HEK293 (cell line): ENCODE measurements around the gene ENPEP.
A peak's percentile ranks its signal among the peaks of the same experiment; 100 is the strongest.

ENCODE experiments used
- CTCF ChIA-PET: fragments of 350-600 bp; formaldehyde crosslinking; extraction: SDS; loops from one replicate; lab custom pipeline; 2021; ENCODE audit warnings: antibody characterized with exemption; lab: Yijun Ruan, JAX
- POLR2A ChIA-PET: fragments of 300-600 bp; formaldehyde crosslinking; extraction: SDS; loops from one replicate; lab custom pipeline; 2020; ENCODE audit warnings: antibody characterized with exemption, inconsistent platforms; lab: Yijun Ruan, JAX
- H3K27ac ChIP-seq: fragments of 200-500 bp; sonication (Bioruptor generic); 2 replicates; pipeline ENCODE4 v1.5.1; 2014; ENCODE audit warnings: low read depth, low read length, control low read depth, inconsistent platforms; ENCODE audit errors: extremely low read depth
- H3K36me3 ChIP-seq, 2 experiments: fragments of 200-500 bp in 1 of 2; sonication (Bioruptor generic) in 1 of 2; 1 replicate in 1 of 2; 2 replicates in 1 of 2; pipeline ENCODE4 v1.5.1; 2014 to 2017; ENCODE audit warnings: inconsistent platforms in 2 of 2, low read length in 2 of 2; ENCODE audit not compliant: control insufficient read depth in 2 of 2, insufficient read depth in 1 of 2
- H3K4me1 ChIP-seq: fragments of 200-500 bp; sonication (Bioruptor generic); 2 replicates; pipeline ENCODE4 v1.5.1; 2014; ENCODE audit warnings: mild to moderate bottlenecking, low read length, inconsistent platforms; ENCODE audit not compliant: control insufficient read depth, insufficient read depth
- H3K4me3 ChIP-seq: 2 replicates; pipeline ENCODE4 v1.5.1; 2011; ENCODE audit warnings: low read depth, mild to moderate bottlenecking, control low read depth, low read length, moderate library complexity
- H3K9me3 ChIP-seq: fragments of 200-500 bp; sonication (Bioruptor generic); 2 replicates; pipeline ENCODE4 v1.5.1; 2014; ENCODE audit warnings: low read depth, low read length, inconsistent platforms; ENCODE audit not compliant: control insufficient read depth, insufficient read depth
- BCL11A ChIP-seq: fragments of 450-650 bp; formaldehyde crosslinking; IDR thresholded peaks from 2 replicates; pipeline ENCODE4 v1.5.1; 2016; ENCODE audit warnings: low read depth, missing biosample characterization, missing genetic modification characterization
- HIC1 ChIP-seq: fragments of 450-650 bp; formaldehyde crosslinking; IDR thresholded peaks from 2 replicates; pipeline ENCODE4 v1.5.1; 2016; ENCODE audit warnings: missing biosample characterization, missing genetic modification characterization
- KLF9 ChIP-seq: fragments of 450-650 bp; formaldehyde crosslinking; IDR thresholded peaks from 2 replicates; pipeline ENCODE4 v1.5.1; 2016; ENCODE audit warnings: missing biosample characterization, missing genetic modification characterization, low read depth
- SETDB1 ChIP-seq: IDR thresholded peaks from one replicate; pipeline ENCODE4 v1.6.1; 2017; ENCODE audit warnings: mild to moderate bottlenecking, low read length, moderate library complexity, mixed read lengths; ENCODE audit not compliant: insufficient read length
- SP3 ChIP-seq: fragments of 450-650 bp; formaldehyde crosslinking; IDR thresholded peaks from 2 replicates; pipeline ENCODE4 v1.5.1; 2016; ENCODE audit warnings: missing biosample characterization, missing genetic modification characterization
- YY2 ChIP-seq: fragments of 450-650 bp; formaldehyde crosslinking; IDR thresholded peaks from 2 replicates; pipeline ENCODE4 v1.5.1; 2016; ENCODE audit warnings: missing biosample characterization, missing genetic modification characterization
- ZFP41 ChIP-seq: fragments of 450-650 bp; formaldehyde crosslinking; IDR thresholded peaks from 2 replicates; pipeline ENCODE4 v1.5.1; 2016; ENCODE audit warnings: missing biosample characterization, missing genetic modification characterization, borderline replicate concordance
- ZNF138 ChIP-seq: fragments of 450-650 bp; formaldehyde crosslinking; IDR thresholded peaks from 2 replicates; pipeline ENCODE4 v1.5.1; 2016; ENCODE audit warnings: missing biosample characterization, missing genetic modification characterization, borderline replicate concordance
- ZNF140 ChIP-seq: fragments of 450-650 bp; formaldehyde crosslinking; IDR thresholded peaks from 2 replicates; pipeline ENCODE4 v1.5.1; 2016; ENCODE audit warnings: missing biosample characterization, missing genetic modification characterization
- ZNF16 ChIP-seq: fragments of 450-650 bp; formaldehyde crosslinking; IDR thresholded peaks from 2 replicates; pipeline ENCODE4 v1.5.1; 2016; ENCODE audit warnings: low read depth, missing biosample characterization, missing genetic modification characterization
- ZNF169 ChIP-seq: fragments of 450-650 bp; formaldehyde crosslinking; IDR thresholded peaks from 2 replicates; pipeline ENCODE4 v1.5.1; 2016; ENCODE audit warnings: missing biosample characterization, missing genetic modification characterization
- ZNF394 ChIP-seq: fragments of 450-650 bp; formaldehyde crosslinking; IDR thresholded peaks from 2 replicates; pipeline ENCODE4 v1.5.1; 2016; ENCODE audit warnings: missing biosample characterization, missing genetic modification characterization, mild to moderate bottlenecking, moderate library complexity, borderline replicate concordance
- ZNF433 ChIP-seq: fragments of 450-650 bp; formaldehyde crosslinking; IDR thresholded peaks from 2 replicates; pipeline ENCODE4 v1.5.1; 2016; ENCODE audit warnings: missing biosample characterization, missing genetic modification characterization, low read depth
- ZNF530 ChIP-seq: fragments of 450-650 bp; formaldehyde crosslinking; IDR thresholded peaks from 2 replicates; pipeline ENCODE4 v1.5.1; 2016; ENCODE audit warnings: low read depth, missing biosample characterization, missing genetic modification characterization
- ZNF600 ChIP-seq: fragments of 450-650 bp; formaldehyde crosslinking; IDR thresholded peaks from 2 replicates; pipeline ENCODE4 v1.5.1; 2016; ENCODE audit warnings: missing biosample characterization, missing genetic modification characterization
- ZNF621 ChIP-seq: fragments of 450-650 bp; formaldehyde crosslinking; IDR thresholded peaks from 2 replicates; pipeline ENCODE4 v1.5.1; 2017; ENCODE audit warnings: missing biosample characterization, missing genetic modification characterization
- ZNF785 ChIP-seq: fragments of 450-650 bp; formaldehyde crosslinking; IDR thresholded peaks from 2 replicates; pipeline ENCODE4 v1.5.1; 2016; ENCODE audit warnings: missing biosample characterization, missing genetic modification characterization
- ZSCAN23 ChIP-seq: fragments of 450-650 bp; formaldehyde crosslinking; IDR thresholded peaks from 2 replicates; pipeline ENCODE4 v1.5.1; 2016; ENCODE audit warnings: missing biosample characterization, missing genetic modification characterization
- ZSCAN30 ChIP-seq: fragments of 450-650 bp; IDR thresholded peaks from 2 replicates; pipeline ENCODE4 v1.5.1; 2018; ENCODE audit warnings: missing biosample characterization, mild to moderate bottlenecking, missing genetic modification characterization, moderate library complexity
- TF ChIP-seq, protein P1 (sequence below): fragments of 450-650 bp; formaldehyde crosslinking; IDR thresholded peaks from 2 replicates; pipeline ENCODE4 v1.5.1; 2016; ENCODE audit warnings: missing biosample characterization, missing genetic modification characterization
- TF ChIP-seq, protein P2 (sequence below): fragments of 450-650 bp; formaldehyde crosslinking; IDR thresholded peaks from 2 replicates; pipeline ENCODE4 v1.5.1; 2017; ENCODE audit warnings: missing biosample characterization, missing genetic modification characterization
- TF ChIP-seq, protein P3 (sequence below): fragments of 450-650 bp; formaldehyde crosslinking; IDR thresholded peaks from 2 replicates; pipeline ENCODE4 v1.5.1; 2016; ENCODE audit warnings: missing biosample characterization, missing genetic modification characterization

The ENPEP gene

DNA sequence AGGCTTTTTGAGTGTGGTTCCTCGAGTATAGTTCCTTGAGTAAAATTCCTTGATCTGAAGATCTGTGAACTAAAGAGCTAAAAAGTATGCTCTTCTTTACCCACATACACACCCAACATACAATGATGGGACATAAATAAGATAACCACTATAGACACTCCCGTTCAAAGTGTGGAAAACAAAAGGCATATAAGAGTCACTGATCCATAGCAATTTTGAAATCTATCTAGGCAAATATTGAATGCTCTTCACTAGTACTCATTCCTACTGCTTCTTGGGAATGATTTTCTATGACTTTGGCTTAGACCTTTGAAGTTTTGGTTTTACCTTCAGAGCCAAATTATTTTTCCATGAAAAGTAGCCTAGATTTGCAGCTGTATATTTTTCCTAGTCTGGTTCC is 120.5 kb downstream of the ENPEP start:
- peak; percentile 17 for TF ChIP-seq SETDB1
- no peak for TF ChIP-seq SP3 (tag by site-specific recombination)
- Histone ChIP-seq H3K4me1 (no peaks in the 10 kb centered on the region), H3K27ac (no peak overlapping the region), H3K4me3 (no peak overlapping the region), H3K36me3 (no peaks in the 10 kb centered on the region), H3K9me3 (no peaks in the 10 kb centered on the region)
- ChIA-PET CTCF (interaction anchor here (1.3 kb wide), 1 partner anchor 10 kb away, joined by 7 read pairs; no protein-coding TSS in a partner anchor), POLR2A (interaction anchor here (0.6 kb wide), 1 partner anchor 564 kb away, joined by 3 read pairs; no protein-coding TSS in a partner anchor)

GRCh38 chr4:110597582-110597981 is 121.6 kb downstream of the ENPEP start:
- H3K9me3 ChIP-seq: no peaks in the 10 kb centered on the region
- no peaks in the 10 kb centered on the region for H3K36me3 ChIP-seq
- ChIA-PET CTCF (interaction anchor here (0.6 kb wide), 1 partner anchor 78 kb away, joined by 3 read pairs; no protein-coding TSS in a partner anchor), POLR2A (no interaction called here)
- no peak overlapping the region for H3K27ac ChIP-seq
- H3K4me3 ChIP-seq: no peak overlapping the region
- no peaks in the 10 kb centered on the region for H3K4me1 ChIP-seq
- TF ChIP-seq ZSCAN23 (tag by site-specific recombination): no peak
- TF ChIP-seq, protein P1, sequence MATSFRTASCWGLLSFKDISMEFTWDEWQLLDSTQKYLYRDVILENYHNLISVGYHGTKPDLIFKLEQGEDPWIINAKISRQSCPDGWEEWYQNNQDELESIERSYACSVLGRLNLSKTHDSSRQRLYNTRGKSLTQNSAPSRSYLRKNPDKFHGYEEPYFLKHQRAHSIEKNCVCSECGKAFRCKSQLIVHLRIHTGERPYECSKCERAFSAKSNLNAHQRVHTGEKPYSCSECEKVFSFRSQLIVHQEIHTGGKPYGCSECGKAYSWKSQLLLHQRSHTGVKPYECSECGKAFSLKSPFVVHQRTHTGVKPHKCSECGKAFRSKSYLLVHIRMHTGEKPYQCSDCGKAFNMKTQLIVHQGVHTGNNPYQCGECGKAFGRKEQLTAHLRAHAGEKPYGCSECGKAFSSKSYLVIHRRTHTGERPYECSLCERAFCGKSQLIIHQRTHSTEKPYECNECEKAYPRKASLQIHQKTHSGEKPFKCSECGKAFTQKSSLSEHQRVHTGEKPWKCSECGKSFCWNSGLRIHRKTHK: no peak
- TF ChIP-seq, protein P2, sequence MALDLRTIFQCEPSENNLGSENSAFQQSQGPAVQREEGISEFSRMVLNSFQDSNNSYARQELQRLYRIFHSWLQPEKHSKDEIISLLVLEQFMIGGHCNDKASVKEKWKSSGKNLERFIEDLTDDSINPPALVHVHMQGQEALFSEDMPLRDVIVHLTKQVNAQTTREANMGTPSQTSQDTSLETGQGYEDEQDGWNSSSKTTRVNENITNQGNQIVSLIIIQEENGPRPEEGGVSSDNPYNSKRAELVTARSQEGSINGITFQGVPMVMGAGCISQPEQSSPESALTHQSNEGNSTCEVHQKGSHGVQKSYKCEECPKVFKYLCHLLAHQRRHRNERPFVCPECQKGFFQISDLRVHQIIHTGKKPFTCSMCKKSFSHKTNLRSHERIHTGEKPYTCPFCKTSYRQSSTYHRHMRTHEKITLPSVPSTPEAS (tag by site-specific recombination): no peak
- no peak for TF ChIP-seq ZNF621 (tag by site-specific recombination)
- no peak for TF ChIP-seq ZNF394 (tag by site-specific recombination)
- TF ChIP-seq, protein P3, sequence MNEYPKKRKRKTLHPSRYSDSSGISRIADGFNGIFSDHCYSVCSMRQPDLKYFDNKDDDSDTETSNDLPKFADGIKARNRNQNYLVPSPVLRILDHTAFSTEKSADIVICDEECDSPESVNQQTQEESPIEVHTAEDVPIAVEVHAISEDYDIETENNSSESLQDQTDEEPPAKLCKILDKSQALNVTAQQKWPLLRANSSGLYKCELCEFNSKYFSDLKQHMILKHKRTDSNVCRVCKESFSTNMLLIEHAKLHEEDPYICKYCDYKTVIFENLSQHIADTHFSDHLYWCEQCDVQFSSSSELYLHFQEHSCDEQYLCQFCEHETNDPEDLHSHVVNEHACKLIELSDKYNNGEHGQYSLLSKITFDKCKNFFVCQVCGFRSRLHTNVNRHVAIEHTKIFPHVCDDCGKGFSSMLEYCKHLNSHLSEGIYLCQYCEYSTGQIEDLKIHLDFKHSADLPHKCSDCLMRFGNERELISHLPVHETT: no peak
- TF ChIP-seq ZNF530 (tag by site-specific recombination): no peak
- TF ChIP-seq ZNF169 (tag by site-specific recombination): no peak
- no peak for TF ChIP-seq YY2
- TF ChIP-seq HIC1 (tag by site-specific recombination): no peak
- TF ChIP-seq ZNF16 (tag by site-specific recombination): no peak
- TF ChIP-seq ZSCAN30: no peak
- no peak for TF ChIP-seq ZFP41 (tag by site-specific recombination)
- TF ChIP-seq ZNF433 (tag by site-specific recombination): no peak
- TF ChIP-seq ZNF785 (tag by site-specific recombination): no peak
- no peak for TF ChIP-seq ZNF138 (tag by site-specific recombination)
- TF ChIP-seq ZNF140 (tag by site-specific recombination): no peak
- TF ChIP-seq ZNF600: no peak
- no peak for TF ChIP-seq KLF9
- no peak for TF ChIP-seq BCL11A (tag by site-specific recombination)
